Activated T-cell treated with anti-CD3 and anti-CD28 coated beads for 24 hours (primary cell): Measurements from ENCODE around the gene MATR3.
"Not testable (repeated sequence)": the region's sequence is repeated elsewhere in the genome, so short reads cannot be mapped to it uniquely, and the experiment has no call there.

Experiments used
- DNase-seq: peaks from one replicate; pipeline ENCODE4 v3.0.0-alpha.2; 2020; ENCODE audit warnings: low read depth

The MATR3 gene, protein sequence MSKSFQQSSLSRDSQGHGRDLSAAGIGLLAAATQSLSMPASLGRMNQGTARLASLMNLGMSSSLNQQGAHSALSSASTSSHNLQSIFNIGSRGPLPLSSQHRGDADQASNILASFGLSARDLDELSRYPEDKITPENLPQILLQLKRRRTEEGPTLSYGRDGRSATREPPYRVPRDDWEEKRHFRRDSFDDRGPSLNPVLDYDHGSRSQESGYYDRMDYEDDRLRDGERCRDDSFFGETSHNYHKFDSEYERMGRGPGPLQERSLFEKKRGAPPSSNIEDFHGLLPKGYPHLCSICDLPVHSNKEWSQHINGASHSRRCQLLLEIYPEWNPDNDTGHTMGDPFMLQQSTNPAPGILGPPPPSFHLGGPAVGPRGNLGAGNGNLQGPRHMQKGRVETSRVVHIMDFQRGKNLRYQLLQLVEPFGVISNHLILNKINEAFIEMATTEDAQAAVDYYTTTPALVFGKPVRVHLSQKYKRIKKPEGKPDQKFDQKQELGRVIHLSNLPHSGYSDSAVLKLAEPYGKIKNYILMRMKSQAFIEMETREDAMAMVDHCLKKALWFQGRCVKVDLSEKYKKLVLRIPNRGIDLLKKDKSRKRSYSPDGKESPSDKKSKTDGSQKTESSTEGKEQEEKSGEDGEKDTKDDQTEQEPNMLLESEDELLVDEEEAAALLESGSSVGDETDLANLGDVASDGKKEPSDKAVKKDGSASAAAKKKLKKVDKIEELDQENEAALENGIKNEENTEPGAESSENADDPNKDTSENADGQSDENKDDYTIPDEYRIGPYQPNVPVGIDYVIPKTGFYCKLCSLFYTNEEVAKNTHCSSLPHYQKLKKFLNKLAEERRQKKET

DNA sequence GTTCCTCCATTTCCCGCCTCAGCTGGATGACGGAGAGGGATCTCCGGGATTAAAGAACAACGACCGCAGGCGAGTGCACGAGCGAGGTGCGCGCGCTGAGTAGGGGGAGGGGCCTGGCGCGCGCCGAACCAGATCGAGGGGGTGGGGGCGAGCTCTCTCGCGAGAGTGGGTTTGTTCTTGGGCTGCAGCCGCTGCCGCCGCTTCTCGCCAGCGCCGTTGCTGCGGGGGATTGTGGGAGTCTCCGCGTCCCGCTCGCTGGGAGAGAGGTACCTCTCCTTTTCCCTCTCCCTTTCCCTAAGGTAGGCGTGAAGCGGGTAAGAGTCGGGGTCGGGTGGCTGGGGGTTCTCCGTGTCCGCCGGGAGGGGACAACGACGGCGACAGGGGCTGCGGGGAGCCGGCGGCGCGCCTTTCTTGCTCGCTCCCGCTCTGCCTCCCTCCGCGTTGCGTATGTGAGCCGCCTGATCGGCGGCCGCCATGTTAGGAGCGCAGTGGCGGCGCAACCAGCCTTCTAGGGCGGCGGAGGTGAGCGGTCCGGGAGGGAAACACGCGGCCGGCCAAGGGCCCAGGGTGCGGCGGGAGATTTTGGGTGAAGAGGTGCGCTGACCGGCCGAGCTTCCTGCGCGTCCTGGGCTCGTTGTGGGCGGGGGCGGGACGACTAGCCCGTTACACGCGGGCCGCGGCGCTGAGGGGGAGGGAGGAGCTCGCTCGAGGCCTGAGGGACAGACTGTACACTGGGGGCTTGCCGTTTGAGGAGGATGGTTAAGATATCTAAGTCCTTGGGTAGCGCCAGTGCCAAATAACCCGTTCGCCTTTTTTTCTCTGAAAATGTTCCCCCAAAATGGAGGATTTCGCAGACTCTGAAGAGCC, at the start of gene MATR3:
MATR3 (plus strand) TSS at position 234 of the 867 bp plus-strand sequence. CDS start 13,676 bp downstream, outside the sequence.
- peak; percentile 88 for DNase-seq

DNA sequence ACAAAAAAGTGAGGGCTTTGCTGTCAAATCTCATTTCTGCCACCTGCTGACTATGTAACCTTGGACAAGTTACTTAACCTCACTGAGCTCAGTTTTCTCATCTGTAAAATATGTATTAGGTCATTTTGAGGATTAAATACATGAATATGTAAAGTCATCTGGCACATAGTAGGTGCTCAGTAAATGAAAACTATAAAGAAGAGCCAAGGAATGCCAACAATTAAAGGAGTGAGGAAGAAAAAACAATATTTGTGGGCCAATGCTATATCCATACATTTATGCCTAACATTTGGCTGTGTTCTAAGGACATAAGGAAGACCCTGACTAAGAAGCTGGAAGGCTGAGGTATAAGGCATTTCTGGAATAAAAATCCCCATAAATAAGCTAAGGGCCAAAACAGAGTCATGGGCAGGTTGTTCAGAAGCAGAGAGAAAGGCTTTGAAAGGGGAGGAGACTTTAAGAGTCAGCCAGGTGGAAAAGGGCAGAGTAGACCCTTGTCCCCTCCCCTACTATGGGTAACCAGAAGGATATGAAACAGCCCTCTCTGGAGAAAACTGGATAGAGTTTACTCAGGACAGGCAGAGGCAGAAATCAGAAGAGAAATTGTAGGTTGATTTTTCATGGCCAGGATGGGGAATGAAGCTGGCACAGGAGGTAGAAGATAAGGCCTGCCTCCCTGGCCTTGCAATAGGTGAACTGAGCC, 47.8 kb upstream of the MATR3 start:
- DNase-seq, result no peak

DNA sequence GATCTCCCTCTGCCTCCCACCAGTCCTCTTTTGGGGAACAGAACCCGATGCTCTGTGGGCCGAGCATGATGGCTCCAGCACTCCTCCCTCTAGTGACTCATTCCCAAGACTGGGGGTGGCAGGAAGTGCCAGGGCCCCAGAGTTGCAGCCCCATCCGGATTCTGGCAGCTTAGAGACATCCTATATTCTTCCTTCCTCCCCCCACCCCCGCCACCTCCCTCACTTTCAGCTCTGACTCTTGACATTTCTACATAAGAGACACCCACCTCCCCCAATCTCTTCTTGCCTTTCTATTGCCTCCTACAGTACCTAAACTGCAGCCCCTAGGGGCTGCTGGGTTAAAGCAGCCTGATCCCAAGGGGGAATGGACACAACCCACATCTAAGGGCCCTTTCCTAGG, 47.1 kb upstream of the MATR3 start:
- peak; percentile 46 for DNase-seq

DNA sequence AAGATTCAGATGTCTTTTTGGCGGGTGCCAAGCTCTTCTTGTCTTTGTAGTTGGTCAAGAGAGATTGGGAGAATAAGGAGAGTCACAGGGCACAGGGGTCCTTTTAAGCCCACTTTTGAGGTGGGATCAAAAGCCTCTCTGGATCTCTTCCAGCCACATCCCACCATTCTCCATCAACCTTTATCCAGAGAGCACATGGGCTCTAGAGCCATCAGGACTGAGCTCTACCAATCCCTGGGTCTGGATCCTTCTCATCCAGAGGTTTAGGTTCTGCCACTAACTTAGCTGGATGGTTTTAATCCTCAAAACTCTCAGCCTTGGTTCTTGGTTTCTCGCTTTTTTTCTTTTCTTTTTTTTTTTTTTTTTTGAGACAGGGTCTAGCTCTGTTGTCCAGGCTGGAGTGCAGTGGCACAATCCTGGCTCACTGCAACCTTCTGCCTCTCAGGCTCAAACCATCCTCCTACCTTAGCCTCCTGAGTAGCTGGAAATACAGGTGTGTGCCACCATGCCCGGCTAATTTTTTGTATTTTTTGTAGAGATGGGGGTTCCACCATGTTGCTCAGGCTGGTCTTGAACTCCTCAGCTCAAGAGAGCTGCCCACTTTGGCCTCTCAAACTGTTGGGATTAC, 44.6 kb upstream of the MATR3 start:
- no peak for DNase-seq

DNA sequence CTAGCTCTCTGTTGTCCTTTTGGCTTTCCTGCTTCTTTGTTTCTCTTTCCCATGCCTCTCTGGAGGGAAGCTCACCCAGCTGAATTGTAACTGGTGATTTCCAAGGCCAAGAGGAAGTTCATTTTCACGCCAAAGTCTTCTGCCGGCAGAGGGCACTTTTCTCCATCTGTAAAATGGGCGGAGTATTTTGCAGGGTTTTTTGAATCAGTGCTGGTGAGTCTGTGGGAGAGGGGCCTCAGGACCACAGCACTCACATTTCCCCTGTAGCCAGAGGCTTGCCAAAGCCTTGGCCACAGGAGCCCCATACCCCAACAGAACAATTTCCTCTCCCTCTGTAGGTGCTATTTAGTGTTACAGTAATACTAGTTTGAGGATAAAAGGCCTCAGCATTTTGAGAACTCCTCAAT, 42.3 kb upstream of the MATR3 start:
- no peak for DNase-seq

DNA sequence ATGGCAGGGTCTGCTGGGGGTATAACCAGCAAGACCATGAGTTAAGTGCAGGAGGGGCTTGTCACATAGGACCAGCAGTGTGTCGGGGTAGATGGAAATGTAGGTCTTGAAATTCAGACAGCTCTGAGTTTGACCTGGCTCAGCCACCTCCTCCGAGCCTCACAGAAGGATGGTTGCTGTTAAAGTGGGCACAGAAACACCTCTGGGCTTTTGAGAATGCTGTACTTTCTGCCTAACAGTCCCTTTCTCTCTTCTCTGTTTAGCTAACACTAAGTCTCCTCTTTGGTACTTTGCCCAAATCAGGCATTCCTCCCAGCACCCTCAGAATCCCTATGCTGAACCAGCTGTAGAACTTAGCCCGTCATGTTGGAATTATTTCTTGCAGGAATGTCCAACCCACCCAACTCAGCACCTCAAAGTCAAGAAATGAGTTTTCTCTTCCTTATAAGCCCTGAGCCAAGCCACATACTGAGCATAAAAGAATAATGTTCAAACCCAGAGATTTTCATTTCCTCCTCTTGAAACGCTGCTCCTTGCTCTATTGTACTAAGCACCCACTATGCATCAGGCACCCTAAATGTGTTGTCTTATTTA, 41.7 kb upstream of the MATR3 start:
- no peak for DNase-seq

DNA sequence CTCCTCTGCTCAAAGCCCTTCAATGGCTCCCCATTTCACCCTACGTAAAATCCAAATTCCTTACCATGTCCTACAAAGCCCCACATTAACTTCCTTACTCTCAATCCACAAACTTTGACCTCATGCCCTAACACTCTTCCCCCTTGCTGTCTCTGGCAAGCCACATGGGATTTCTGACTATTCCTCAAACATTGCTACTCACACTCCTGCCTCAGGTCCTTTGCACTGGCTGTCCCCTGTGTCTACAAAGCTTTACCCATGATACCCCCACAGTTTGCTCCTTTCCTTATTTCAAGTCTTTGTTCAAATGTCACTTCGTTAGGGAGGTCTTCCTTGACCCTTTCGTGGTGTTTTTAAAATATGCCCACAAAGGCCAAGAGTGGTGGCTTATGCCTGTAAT, 40.4 kb upstream of the MATR3 start:
- no peak for DNase-seq

DNA sequence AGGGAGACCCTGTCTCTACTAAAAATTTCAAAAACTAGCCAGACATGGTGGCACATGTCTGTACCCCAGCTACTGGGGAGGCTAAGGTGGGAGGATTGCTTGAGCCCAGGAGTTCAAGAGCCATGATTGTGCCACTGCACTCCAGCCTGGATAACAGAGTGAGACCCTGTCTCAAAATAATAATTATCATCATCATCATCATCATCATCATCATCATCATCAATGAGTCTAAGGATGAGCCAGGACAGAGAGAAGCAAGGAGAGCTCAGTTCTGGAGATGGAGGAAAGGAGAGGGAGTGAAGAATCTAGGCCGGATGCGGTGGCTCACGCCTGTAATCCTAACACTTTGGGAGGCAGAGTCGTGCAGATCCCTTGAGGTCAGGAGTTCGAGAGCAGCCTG, 36.7 kb upstream of the MATR3 start:
- DNase-seq, result no peak

DNA sequence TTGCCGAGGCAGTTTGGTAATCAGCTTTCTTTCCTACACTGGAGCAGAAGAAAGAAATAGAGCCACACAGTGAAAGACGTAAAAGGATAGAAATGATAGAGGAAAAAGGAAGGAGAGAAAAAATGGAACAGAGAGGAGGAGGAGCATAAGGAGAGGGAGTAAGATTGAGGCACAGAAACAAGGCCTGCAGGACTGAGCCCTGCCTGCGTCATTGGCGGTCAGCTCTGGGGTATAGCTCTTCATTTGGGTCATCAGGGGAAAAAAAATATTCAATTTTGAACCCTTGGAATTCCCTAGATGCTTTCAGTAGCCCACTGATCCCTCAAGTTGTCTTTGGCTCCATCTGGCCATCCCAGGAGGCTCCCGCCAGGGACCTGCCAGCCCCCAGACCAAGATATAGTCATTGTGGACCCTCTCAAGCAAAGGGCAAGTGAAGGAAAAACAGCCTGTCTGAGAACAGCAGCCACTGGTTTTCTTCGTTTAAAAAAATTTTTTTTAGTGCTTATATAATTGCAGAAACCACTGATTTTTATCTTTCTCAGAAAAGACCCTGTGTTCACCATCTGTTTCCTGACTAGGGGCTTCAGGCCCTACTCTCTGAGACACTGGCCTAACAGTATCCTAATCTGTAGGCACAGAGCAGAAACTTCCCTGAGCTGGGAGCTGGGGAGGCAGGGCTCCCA, 31.3 kb upstream of the MATR3 start:
- no peak for DNase-seq

DNA sequence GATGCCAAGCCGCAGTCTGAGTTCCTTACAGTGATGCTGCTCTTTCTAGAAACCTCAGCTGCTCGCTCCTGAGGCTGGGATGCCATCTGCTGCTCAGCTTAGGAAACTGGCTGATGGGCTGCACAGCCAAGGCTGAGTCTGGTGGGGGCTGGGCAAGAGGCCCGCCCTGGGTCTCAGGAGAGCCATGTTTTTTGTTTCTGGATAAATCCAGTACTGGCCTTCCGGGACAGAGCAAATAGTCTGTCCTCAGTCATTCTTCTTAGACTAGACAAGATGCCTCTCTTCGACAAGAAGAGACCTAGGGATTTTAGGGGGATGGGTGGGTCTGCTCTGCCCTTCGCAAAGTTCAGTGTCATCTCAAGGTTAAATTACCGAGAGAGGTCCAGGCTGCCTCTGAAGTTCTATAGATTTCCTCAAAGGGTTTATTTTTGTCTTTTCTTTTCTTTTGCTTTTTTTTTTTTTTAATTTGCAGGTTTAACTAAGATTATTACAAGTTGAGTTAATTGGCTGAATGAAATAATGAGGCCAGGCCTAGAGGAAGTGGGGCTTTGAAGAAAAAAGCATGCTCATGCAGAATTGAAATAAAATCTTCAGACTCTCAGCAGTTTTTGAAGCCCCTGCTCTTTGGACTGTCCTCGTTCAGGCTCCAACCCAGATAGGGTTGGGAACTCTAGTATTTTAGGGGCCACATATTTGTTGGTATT, 30.6 kb upstream of the MATR3 start:
- DNase-seq, result peak; percentile 72

DNA sequence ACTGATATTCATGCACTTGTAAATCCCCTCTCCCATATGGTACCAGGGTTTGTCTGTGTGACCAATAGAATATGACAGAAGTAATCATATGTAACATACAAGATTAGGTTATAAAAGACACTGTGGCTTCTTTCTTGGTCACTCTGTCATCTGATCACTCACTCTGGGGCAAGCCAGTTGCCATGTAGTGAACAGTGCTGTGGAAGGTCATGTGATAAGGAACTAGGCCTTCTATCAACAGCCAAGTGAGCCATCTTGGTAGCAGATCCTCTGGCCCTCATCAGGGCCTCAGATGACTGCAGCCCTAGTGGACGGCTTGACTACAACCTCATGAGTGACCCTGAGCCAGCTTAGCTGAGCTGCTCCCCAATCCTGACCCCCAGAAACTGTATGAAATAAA, 30.0 kb upstream of the MATR3 start:
- DNase-seq, result no peak

DNA sequence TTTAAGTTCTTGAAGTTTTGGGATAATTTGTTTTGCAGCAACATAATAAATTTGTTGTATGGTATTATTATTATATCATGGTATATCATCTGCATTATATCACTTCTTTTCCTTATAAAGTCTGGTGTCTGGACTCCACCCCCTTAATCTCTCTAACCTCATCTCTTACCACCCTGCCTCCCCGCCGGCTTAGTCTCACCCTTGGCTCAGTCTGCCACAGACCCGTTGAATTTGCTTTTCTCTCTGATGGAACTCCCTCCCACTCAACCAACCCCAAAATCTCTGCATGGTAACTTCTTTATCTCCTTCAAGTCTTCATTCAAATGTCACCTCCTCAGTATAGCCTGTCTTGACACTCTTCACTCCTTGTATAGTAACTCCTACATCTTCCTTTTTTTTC, 29.6 kb upstream of the MATR3 start:
- no peak for DNase-seq

DNA sequence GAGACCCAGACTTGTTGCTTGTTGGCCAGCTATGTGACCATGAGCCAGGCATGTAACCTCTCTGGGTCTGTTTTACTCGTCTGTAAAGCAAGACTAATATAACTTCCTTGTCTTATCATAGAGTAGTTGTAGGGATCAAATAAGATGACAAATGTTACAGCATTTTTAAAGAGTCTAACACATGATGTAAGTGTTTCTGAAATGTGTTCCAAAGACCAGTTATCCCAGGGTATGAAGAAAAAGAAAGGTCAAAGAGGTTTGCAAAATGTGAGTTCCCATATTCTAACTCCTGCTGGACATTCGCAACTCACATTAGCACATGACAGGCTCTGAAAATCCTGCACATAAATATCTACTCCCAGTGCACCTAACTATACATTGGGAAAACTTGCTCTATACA, 28.5 kb upstream of the MATR3 start:
- DNase-seq, result no peak

DNA sequence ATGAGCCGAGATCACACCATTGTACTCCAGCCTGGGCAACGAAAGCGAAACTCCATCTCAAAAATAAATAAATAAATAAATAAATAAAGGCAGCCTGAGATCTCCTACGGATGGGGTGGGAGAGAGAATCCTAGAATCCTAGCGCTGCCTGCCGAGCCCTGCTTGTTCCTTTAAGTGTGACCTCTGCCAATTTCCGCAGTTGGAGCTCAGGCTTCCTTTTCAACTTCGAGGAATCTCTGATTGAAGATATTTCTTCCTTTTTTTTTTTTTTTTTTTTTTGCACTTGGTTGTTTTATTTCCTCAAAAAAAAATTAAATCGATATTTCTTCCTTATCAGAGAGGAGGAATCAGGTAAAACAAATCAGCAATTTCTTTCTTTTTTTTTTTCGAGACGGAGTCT, 27.3 kb upstream of the MATR3 start:
- no peak for DNase-seq

DNA sequence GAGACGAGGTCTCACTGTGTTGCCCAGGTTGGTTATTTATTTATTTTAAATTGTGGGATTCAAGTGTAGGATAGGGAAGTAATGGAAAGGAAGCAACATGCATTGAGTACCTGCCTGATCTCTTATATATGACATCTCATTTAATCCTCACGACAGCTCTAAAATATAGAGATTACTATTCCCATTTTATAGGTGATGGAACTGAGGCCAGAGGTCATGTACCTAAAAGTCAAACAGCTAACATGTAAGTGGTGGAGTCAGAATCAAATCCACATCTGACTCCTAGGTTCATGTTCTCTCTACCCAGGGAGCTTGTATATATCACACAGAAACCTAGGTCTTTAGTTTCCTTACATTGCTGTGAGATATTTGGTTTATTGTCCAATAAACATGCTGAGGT, 26.1 kb upstream of the MATR3 start:
- DNase-seq, result no peak

DNA sequence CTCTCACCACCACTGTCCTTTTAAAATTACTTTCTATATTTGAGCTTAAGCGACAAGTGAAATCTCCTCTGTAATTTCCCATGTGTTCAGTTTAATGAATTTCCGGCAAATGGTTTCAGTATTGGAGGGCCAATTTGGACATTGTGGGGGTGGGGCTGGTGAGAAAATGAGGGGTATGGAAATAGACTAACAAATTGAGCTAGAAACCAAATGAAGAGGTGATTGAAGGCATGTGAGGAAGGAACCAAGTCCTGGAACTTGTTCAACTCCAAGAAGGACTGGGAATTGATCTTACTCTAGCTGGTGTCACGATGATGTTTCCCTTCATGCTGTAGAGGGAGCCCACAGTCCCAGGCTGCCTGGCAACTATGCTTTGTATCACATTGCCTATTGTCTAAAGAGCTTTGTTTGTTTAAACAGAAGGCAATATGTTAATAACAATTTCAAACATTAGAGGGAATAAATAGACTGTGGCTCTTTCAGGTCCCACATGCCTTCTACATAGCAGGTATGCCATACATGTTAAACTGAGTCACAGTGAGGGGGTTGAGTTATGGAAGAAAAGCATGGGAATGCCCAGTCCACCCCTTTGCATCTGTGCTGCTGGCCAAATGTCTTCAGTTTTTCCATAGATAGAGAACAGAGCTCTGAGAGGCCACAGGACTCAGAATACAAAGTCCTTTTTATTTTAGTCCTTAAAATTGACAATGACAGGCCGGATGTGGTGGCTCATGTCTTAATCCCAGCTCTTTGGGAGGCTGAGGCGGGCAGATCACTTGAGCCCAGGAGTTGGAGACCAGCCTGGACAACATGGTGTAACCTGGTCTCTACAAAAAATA, 25.0 kb upstream of the MATR3 start:
- DNase-seq, result no peak

DNA sequence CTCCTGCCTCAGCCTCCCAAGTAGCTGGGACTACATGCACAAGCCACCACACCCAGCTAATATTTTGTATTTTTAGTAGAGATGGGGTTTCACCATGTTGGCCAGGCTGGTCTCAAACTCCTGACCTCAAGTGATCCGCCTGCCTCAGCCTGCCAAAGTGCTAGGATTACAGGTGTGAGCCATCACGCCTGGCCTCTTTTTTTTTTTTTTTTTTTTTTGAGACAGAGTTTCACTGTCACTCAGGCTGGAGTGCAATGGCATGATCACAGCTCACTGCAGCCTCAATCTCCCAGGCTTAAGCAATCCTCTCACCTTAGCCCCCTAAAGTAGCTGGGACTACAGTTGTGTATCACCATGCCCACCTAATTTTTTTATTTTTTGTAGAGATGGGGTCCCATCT, 22.8 kb upstream of the MATR3 start:
- not testable (repeated sequence) for DNase-seq

DNA sequence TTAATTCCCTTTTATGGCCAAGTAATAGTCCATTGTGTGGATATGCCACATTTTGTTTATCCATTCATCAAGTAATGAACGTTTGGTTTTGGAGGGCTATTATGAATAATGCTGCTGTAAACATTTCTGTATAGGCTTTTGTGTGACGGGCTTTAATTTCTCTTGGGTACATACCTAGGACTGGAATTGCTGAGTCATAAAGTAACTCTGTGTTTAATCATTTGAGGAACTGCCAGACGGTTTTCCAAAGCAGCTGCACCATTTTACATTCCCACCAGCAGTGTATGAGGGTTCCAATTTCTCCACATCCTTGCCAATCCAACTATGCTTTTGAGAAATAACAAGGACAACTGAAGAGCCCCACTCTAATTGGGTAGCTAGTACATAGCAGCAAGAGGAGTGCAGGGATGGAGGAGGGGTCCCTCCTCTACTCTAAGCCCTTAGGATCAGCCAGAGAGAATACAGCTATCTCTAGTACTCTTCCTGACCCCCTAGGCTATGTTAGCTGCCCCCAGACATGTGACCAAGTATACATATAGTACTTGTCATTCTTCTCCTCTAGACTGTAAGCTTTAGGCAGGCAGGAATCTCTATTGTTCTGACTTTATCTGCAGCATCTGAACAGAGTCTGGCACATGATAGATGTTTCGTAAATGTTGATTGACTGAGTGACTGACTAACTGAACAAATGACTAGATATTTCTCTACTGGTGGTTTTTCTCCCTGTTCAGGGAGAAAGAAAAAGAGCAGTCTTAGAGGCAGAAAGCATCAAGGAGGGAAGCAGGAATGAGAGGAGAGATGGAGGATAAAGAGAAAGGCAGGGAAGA, 22.1 kb upstream of the MATR3 start:
- DNase-seq, result no peak
